HG03097 (cell line): ENCODE data around the gene PPP1R3G.

ENCODE experiments used
- ATAC-seq: cut with Tn5 transposase; IDR thresholded peaks from one replicate; pipeline ENCODE4 v1.9.1; 2021; ENCODE audit not compliant: unreplicated experiment, low FRiP score

PPP1R3G gene

GRCh38 chr6:5091210-5092069, 6.3 kb downstream of the PPP1R3G start:
- ATAC-seq: no peak

GRCh38 chr6:5093231-5094015, 8.3 kb downstream of the PPP1R3G start:
- ATAC-seq: no peak

- no peak for ATAC-seq
These were observed 9.2 kb downstream of the PPP1R3G start for GRCh38 chr6:5094327-5094726.

- no peak for ATAC-seq
These were observed 10.1 kb downstream of the PPP1R3G start for GRCh38 chr6:5095236-5095635.

GRCh38 chr6:5096482-5096881, 11.3 kb downstream of the PPP1R3G start:
- ATAC-seq: no peak

- no peak for ATAC-seq
These were observed 13.5 kb downstream of the PPP1R3G start for GRCh38 chr6:5098501-5099270.

- no peak for ATAC-seq
These were observed 14.4 kb downstream of the PPP1R3G start for GRCh38 chr6:5099537-5099936.

GRCh38 chr6:5100806-5101205, 15.7 kb downstream of the PPP1R3G start:
- no peak for ATAC-seq

GRCh38 chr6:5102267-5102970, 17.3 kb downstream of the PPP1R3G start:
- no peak for ATAC-seq

- no peak for ATAC-seq
These were observed 18.1 kb downstream of the PPP1R3G start for GRCh38 chr6:5103250-5103649.

- ATAC-seq: no peak
These were observed 19.5 kb downstream of the PPP1R3G start for GRCh38 chr6:5104667-5105066.

- ATAC-seq: no peak
These were observed 20.0 kb downstream of the PPP1R3G start for GRCh38 chr6:5105146-5105545.

GRCh38 chr6:5107341-5107740, 22.2 kb downstream of the PPP1R3G start:
- ATAC-seq: no peak

- ATAC-seq: no peak
These were observed 22.9 kb downstream of the PPP1R3G start for GRCh38 chr6:5108068-5108467.

GRCh38 chr6:5108536-5109150, 23.5 kb downstream of the PPP1R3G start:
- no peak for ATAC-seq

- ATAC-seq: no peak
These were observed 24.3 kb downstream of the PPP1R3G start for GRCh38 chr6:5109436-5109835.

- no peak for ATAC-seq
These were observed 25.1 kb downstream of the PPP1R3G start for GRCh38 chr6:5110246-5110645.

GRCh38 chr6:5111626-5112025, 26.5 kb downstream of the PPP1R3G start:
- ATAC-seq: no peak

- no peak for ATAC-seq
These were observed 27.1 kb downstream of the PPP1R3G start for GRCh38 chr6:5112066-5112799.
